ENCODE results near the gene BDKRB2.

BDKRB2 gene

GRCh38 chr14:96268431-96269358, 64.1 kb downstream of the BDKRB2 start:
- DNase-seq (ENCODE audit: low read depth) = peak; percentile 62
- H3K4me3 ChIP-seq (ENCODE audit: low read depth, low read length) = no peak overlapping the region

GRCh38 chr14:96269359-96269710, 64.7 kb downstream of the BDKRB2 start:
- H3K4me3 ChIP-seq (ENCODE audit: low read depth, low read length) = no peak overlapping the region
- in situ Hi-C loops (cut with HindIII; ENCODE audit: low sequenced_read_pairs) = no loop called here
- DNase-seq (ENCODE audit: low read depth) = no peak
- TF ChIP-seq CTCF (IDR thresholded peaks at IDR 0.05; ENCODE audit: low read depth, low read length, missing control alignments) = no peak

More at GRCh38 chr14:96268431-96269358, 64.1 kb downstream of the BDKRB2 start:
- TF ChIP-seq CTCF (IDR thresholded peaks at IDR 0.05; ENCODE audit: low read depth, low read length, missing control alignments) = no peak
- in situ Hi-C loops (cut with HindIII; ENCODE audit: low sequenced_read_pairs) = no loop called here

DNA sequence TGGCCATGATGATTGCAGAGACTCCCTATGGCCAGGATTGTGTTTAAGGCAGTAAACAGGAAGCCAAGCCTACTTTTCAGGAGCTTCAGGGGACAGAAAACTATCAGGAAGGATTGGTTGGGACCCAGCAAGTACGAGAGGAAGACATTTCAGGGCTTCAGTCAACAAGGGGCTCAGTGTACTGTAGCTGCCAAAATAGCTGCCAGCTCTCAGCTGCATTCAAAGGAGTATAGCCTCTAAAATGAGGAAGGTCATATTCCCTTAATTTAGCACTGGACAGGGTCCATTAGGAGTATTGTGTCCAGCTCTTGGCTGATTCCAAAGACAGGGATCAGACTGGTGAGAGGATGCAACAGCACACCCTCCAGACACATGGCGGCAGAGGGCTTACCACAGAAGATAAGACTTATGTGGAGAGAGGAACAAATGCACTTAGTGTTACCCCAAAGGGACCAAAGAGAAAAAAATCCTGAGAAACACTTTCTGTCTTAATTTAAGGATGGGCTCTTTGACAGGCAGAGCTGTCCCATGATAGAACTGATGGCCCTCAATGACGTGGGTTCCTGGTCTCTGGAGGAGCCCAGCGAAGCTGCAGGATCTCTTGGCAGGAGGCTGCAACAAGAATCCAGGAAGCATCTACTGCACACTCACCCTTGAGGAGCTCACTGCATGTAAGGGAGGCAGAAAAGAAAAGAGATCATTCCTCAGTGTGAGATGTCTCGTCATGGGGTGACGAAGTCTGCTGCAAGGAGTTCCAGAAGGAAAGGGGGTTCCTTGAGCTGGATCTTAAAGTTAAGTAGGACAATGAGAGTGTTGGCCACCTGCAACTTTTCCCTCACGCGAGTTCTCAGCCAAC, 66.2 kb downstream of the BDKRB2 start:
- DNase-seq (ENCODE audit: low read depth) = no peak
- in situ Hi-C loops (cut with HindIII; ENCODE audit: low sequenced_read_pairs) = loop anchor here (10.0 kb wide), 1 partner anchor 266 kb away; no protein-coding TSS in a partner anchor
- no peak for TF ChIP-seq CTCF (IDR thresholded peaks at IDR 0.05; ENCODE audit: low read depth, low read length, missing control alignments)
- H3K4me3 ChIP-seq (ENCODE audit: low read depth, low read length) = no peak overlapping the region

DNA sequence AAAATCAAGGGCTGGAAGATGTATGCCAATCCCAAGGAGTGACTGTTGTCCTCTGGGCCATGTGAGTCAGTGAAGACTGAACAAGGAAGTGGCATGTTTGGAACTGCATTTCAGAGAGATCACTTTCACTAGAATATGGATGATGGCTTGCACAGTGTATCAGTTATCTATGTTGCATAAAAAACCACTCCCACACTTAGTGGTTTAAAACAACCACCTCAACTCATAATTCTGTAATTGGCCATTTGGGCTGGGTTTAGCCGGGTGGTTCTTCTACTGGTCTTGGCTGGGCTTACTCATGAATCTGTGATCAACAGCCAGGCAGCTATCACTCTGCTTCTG, 66.8 kb downstream of the BDKRB2 start:
- DNase-seq (ENCODE audit: low read depth) = no peak
- no peak for TF ChIP-seq CTCF (IDR thresholded peaks at IDR 0.05; ENCODE audit: low read depth, low read length, missing control alignments)
- in situ Hi-C loops (cut with HindIII; ENCODE audit: low sequenced_read_pairs) = loop anchor here (10.0 kb wide), 1 partner anchor 267 kb away; no protein-coding TSS in a partner anchor
- no peak overlapping the region for H3K4me3 ChIP-seq (ENCODE audit: low read depth, low read length)

DNA sequence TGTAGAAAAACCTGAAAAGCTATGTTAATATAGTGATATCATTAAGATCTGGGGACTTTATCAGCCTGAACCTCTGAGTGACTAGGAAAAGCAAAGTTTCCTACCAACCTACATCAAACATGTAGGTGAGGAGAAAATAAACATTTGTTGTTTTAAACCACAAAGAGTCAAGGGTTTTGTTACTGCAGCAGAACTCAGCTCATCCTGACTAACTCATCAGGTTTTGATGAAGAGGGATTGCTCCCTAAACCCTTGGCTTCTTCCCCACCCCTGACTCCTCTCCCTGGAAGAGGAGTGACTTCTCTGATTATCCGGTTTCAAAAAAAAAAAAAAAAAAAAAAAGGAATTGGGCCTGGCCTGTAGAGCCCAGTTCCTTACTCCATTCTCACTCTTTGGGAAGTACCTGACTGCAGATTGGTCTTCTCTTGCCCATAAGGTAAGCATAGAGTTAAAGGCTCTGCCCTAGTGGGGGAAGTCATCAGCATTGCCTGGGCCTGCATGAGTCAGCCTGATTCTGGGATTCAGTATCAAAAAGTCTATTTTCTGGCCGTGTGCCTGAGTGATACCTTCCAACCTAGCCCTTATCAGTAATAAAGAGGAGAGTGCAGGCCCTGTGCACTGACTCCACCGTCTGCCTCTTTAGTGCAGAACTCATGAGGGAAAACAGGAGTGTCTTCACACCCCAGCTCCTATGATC, 68.3 kb downstream of the BDKRB2 start:
- TF ChIP-seq CTCF (IDR thresholded peaks at IDR 0.05; ENCODE audit: low read depth, low read length, missing control alignments) = no peak
- DNase-seq (ENCODE audit: low read depth) = no peak
- H3K4me3 ChIP-seq (ENCODE audit: low read depth, low read length) = no peak overlapping the region
- in situ Hi-C loops (cut with HindIII; ENCODE audit: low sequenced_read_pairs) = loop anchor here (10.0 kb wide), 1 partner anchor 268 kb away; no protein-coding TSS in a partner anchor

- H3K4me3 ChIP-seq (ENCODE audit: low read depth, low read length) = no peak overlapping the region
- in situ Hi-C loops (cut with HindIII; ENCODE audit: low sequenced_read_pairs) = loop anchor here (10.0 kb wide), 1 partner anchor 269 kb away; no protein-coding TSS in a partner anchor
- no peak for DNase-seq (ENCODE audit: low read depth)
- no peak for TF ChIP-seq CTCF (IDR thresholded peaks at IDR 0.05; ENCODE audit: low read depth, low read length, missing control alignments)
These were observed 69.0 kb downstream of the BDKRB2 start for GRCh38 chr14:96273629-96274028.

Measured in astrocyte of the cerebellum (primary cell).